ENCODE measurements around the gene HDAC10.
"Not testable (repeated sequence)": the region's sequence is repeated elsewhere in the genome, so short reads cannot be mapped to it uniquely, and the experiment has no call there.

The HDAC10 gene

DNA sequence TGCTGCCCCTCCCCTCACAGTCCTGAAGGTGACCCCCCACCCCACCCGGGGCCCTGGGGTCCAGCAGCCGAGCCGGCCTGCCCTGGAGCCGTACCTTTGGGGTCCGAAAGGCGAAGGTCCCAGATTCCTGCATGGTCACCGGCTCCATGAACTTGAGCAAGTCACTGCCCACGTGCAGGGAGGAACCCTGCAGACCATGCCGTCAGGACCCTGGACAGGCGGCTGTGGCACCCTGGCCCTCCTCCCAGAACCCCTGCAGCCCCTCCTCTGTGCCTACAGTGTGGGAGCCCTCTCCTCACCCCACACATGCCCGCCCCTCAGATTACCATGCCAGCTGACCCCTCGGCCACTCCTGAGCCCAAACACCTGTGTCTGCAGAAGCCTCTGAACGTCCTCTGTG lies 33.4 kb upstream of the HDAC10 start:
- DNase-seq: no peak

DNA sequence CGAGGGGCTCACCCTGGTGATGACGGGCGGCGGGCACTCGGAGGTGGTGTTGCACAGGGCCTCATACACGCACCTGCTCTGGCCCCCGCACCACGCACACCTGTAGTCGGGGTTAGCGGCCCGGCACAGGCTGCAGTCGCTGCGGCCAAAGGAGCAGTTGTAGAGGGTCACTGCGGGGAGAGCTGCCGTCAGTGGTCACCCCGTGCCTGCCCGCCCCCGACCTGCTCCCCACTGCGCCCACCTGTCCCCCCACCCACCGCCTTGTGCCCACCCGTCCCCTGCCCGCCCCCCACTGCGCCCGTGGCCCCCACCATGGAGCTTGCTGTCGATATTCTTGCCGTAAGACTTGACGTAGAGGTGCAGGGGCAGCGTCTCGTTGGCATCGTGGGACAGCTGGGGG lies 32.8 kb upstream of the HDAC10 start:
- no peak for DNase-seq

DNA sequence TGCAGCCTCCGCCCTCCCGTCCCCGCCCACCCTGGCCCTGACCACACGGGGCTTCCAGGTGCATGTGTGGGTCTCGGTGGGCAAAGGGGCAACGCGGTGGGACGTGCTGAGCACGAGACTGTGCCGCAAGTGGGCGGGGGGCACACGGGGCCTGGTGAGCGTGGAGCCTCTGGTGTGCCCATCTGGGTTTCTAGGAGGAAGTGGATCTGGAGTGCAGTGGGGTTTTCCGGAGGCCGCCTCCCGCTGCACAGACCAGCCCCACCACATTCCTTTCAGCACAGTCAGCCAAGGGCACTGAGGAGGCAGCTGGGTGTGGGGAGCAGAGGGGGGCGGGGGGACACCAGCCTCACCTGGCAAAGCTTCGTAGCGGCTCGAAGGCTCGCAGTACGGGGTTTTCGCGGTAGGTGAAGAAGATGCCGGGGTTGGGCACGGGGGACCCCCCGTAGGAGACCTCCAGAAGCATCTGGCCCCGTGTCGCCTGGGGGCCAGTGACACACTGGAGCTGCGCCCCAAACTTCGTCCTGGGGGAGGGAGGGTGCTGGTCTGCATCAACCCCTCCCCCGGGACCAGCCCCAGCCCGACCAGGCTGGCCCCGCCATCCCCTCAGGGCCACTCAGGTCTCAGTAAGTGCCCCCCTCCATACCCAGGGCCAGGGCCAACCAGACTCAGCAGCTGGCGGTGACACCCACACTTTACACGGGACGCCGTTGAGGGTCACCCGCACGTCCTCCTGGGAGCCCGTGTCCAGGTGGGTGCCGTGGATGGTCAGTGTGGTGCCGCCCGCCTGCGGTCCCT lies 31.5 kb upstream of the HDAC10 start:
- DNase-seq: no peak

DNA sequence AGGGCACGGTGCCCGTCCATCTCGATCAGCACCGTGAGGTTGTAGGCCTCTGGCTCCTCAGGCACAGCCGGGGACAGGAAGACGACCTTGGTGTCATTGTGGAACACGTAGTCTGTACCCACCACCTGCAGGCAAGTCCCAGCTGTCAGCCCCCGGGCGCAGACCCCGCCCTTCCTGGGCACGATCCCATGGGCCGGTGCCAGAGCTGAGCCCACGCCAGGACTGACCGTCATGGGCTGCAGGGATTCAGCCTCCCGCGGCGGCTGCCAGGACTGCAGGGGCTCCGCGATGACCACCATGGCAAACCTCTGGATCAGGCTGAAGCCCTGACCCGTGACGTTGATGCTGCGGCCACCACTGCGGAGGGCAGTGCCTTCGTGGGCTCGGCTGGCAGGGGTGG lies 30.9 kb upstream of the HDAC10 start:
- DNase-seq: no peak

DNA sequence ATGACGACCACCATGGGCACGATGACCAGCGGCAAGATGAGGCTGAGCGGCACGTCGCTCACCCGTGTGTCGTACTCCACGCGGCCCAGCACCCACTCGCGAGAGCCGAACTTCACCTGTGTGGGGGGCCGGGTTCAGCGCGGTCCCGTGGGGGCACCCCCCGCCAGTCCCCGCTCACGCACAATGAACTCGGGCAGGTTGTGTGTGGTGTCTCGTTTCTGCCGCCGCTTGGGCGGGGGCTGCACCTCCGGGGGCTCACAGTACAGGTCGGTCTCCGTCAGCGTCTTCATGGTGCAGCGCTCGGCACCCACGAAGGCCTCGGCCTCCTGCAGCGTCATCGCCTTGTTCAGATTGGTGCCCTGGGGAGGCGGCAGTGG lies 30.3 kb upstream of the HDAC10 start:
- DNase-seq: no peak

DNA sequence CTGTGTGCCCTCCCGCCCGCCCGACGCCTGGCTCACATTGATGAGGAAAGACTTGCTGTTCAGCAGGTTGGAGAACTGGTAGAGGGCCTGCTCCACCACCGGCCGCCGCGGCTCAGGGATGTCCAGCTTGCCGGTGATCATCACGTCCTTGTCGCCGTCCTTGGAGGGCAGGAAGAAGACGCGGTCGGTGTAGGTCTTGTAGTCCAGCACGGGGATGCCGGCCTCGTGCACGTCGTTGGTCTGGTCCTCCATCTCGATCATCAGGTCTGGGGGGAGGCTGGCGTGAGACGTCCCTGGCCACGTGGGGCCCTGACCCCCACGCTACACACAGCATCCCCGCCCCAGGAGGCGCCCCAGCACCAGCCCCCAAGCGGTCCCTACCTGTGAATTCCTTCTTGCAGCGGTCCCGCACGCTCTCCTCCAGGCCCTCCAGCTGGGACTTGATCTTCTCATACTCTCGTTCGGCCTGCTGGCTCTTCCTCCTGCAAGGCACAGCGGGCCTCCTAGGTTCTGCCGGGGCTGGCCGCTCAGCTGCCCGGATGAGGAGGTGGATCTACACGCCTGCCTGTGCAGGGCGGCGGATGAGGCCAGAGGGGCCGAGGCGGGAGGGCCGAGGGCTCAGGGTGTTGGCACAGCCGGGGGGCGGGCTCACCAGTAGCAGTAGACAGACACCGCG lies 29.8 kb upstream of the HDAC10 start:
- no peak for DNase-seq

DNA sequence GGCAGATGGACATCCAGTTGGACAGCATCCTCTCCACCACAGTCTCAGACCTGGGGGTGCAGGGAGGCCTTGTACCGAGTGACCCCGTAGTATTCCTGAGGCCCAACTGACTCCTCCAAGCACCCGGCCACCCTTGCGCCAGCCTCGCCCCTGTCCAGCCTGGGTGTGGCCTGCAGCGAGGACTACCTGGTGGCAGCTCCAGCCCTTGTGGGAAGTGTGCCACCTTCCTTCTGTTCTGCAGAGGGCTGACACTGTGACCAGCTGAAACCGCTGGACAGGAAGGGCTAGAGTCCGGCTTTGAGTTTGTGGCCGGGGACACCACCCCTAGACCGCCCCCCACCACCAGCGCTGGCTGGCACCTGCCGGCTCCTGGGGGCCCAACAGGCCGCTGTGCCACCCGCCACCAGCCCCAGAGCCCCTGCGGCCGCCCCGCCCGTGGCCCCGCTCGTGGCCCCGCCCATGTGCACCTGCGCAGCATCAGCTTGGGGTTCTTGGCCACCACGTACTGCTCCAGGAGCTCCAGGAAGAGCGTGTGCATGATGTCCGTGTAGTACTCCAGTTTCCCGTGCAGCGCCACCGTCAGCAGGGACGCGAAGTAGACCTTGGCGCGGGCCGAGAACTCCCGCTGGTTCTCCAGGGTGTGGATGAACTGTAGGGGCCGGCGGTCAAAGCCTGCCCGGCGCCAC lies 29.1 kb upstream of the HDAC10 start:
- no peak for DNase-seq

DNA sequence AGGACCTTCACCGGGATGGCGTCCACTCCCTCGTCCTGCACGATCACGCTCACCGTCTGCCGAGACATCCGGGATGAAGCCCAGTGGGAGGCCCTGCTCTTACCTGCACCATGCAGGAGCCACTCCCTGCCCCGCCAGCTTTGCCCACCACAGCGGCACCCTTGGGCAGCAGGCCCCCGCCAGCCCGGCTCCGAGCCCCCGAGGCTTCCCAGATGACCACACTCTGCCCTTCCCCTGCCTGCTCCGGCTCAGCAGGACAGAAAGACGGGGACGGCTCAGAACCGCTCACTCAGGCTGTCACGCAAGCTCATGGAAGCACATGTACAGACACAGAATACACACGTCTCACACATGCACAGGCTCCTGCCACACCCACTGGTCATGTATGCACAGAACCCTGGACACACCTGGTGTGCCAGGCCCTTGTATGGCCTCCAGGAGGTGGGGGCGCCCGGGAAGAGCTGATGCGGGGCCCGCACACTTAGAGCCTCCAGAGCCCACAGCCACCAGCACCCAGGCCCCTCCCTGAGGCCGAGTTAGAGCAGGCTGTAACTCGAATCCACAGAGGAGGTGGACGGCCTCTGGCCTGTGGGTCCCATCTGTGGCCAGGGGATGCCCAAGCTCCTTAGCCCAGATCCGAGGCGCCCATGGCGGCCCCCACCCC lies 28.0 kb upstream of the HDAC10 start:
- DNase-seq: no peak

DNA sequence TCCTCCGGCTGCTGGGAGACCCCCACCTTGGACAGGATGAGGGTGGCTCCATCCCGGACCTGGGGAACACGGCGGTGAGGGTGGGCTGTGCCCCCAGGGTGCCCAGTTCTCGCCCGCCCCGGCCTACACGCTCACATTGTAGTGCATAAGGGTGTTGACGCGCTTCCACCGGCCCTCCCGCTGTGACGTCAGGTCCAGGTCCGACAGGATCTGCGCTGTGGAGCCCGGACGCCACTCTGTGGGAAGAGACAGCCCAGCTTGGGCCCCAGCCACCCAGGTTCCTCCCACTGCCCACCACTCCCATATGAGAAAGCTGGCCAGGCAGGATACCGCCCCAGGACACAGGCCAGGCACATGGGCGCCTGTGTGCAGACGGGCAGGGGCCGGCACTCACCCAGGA lies 27.4 kb upstream of the HDAC10 start:
- DNase-seq: no peak

DNA sequence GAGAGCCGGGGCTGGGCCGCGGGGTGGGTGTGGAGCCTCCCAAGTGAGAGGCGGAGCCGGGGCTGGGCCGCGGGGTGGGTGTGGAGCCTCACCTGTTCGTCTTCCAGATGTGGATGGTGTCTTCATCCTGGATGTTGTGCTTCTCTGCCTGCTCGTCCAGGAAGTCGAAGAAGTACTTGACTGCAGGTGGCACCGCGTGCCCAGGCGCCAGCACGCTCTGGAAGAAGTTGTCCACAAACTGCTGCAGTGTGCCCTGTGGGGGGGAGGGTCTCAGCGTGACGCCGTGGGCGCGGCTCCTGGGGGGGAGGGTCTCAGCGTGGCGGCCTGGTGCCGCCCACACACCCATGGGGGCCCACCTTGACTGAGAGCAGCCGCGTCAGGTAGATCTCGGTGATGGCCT lies 26.7 kb upstream of the HDAC10 start:
- no peak for DNase-seq

DNA sequence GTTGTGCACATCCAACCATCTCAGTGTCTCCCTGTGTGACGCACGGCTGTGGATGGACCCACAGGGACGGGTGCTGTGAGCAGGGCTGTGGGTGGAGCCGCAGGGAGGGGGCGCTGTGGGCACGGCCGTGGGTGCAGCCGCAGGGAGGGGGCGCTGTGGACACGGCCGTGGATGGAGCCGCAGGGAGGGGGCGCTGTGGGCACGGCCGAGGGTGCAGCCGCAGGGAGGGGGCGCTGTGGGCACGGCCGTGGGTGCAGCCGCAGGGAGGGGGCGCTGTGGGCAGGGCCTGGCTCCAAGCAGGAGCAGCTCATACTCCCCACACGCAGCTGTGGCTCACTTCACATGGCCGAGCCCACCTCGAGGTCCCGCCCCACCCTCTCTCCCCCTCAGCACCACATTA lies 25.1 kb upstream of the HDAC10 start:
- DNase-seq: peak; percentile 79

DNA sequence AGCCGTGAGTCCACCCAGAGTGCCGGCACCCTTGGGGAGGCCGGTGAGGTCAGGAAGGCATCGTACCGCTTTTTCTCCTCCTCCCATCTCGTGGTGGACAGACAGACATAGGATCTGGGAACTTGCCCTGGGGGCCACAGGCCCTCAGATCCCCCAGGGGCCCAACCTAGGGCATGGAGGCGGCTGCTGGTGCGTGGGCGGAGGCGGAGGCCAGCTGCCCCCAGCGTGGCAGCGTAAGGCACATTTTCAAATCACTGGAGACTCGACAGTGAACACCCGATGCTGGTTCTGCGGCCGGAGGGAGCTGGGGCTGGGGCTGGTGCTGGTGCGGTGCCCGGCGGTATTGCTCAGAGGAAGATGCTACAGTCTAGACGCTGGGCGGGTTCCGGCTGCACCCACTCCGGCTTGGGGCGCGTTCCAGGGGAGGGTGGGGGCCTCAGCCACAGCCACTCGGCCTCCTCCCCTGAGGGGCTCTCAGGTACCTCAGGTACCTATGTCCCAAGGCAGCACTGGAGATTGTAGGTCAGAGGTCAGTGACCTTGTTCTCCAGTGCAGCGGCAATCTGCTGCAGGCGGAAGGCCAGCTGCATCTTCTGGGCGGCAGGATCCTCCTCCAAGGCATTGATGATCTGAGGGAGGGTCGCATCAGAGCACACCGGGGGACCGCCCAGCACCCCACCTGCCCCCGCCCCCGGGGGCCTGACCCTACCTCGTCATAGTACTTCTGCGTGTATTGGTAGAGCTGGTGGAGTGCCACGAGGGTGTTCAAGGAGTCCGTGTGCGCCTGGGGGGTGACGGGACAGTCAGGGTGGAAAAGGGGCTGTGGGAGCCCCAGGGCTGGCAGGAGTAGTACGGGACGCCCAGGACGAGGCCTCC lies 24.4 kb upstream of the HDAC10 start:
- DNase-seq: no peak

DNA sequence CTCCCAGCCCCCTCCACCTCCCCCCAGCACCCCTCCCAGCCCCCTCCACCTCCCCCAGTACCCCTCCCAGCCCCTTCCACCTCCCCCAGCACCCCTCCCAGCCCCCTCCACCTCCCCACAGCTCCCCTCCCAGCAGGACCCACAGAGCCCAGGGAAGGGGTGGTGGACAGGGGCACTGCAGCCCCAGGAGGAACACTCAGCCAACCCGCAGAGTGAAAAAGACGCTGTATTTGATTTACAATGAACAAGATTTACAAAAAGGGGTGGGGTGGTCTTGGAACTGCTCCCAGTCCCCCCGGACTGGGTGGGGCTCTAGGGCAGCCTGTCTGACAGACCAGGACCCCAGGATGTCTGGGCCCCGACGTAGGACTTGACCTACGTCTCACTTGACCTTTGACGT lies 23.7 kb upstream of the HDAC10 start:
- DNase-seq: no peak

DNA sequence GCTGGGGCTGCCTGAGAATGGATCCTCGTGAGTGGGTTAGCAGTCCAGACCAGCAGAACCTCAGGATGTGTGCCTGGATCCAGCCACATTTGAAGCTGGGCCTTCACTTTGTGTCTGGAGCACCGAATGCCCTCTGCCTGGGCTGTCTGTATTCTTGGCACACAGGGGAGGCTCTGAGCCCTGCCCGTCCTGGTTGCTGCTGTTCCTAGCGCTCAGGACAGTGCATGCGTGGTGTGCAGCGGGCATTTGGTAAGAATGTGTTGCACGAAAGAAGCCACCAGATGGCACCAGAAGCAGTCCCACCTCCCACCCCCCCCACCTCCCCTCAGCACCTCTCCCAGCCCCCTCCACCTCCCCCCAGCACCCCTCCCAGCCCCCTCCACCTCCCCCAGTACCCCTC lies 23.2 kb upstream of the HDAC10 start:
- DNase-seq: peak; percentile 61

DNA sequence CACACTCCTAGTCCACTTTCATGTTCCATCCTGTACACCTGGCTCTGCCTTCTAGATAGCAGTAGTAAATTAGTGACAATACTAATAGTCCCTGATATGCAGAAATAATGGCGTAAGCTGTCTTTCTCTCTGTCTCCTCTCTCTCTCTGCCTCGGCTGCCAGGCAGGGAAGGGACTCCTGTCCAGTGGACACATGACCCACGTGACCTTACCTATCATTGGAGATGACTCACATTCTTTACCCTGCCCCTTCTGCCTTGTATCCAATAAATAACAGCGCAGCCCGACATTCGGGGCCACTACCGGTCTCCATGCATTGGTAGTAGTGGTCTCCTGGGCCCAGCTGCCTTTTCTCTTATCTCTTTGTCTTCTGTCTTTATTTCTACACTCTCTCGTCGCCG lies 22.7 kb upstream of the HDAC10 start:
- DNase-seq: not testable (repeated sequence)

DNA sequence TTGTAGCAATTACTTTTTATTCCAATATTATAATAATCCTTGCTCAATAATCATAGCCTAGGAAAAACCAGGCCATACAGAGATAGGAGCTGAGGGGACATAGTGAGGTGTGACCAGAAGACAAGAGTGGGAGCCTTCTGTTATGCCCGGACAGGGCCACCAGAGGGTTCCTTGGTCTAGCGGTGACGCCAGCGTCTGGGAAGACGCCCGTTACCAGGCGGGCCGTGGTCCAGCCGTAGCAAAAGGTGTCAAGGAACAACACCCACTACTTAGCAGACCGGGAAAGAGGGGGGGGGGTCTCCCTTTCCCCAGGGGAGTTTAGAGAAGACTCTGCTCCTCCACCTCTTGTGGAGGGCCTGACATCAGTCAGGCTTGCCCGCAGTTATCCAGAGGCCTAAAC lies 22.3 kb upstream of the HDAC10 start:
- not testable (repeated sequence) for DNase-seq

DNA sequence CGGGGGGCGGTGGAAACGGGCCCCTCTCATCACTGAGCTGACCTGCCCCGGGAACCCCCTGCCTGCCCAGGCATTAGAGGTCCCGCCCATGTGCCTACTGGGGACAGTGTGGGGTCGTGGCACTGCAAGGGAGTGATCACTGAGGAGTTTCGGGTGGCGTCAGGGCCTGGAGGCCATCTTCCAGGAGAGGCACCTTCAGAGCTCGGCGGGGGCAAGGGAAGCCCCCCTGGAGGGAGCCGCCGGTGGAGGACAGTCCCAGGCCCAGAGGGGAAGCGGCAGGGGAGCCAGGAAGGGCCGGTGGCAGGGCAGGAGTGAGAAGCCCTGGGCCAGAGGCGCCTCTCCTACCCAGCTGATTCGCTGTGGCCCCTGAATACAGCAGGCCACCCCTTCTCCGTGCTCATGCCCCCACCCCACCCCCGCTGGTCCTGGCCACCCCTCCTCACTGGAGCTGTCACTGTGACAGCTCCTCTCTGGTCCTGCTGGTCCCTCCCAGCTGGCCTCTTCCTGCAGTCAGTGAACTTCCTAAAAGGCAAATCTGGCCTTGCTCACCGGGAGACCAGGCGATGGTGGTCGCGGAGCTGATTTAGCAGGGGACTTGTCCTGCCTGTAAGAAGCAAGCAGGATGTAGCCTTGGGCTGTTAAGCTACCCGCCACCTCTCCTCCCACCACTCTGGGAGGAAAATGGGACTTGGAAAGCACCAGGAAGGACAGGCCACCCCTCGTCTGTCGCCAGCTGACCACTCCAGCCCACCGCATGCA lies 21.2 kb upstream of the HDAC10 start:
- DNase-seq: no peak

DNA sequence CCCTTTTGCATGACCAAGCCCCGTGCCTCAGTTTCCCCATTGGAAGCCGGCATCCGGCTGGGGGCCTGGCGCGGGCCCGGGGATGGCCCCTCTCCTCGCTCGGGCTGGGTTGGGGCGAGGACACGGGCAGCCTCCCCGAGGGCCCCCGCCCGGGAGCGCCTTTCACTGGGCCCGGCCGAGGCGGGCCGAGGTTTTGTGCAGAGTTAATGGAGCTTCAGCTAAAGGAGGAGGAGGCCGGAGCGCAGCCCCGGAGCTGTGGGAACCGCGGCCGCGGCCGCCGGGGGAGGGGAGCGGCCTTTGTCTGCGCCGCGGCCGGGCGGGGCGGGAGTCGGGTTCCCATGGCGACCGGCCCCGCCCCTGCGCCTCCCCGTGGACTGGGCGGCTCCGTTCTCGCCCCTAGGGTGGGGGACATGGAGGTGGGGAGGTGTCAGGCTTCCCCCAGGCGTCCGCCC lies 20.5 kb upstream of the HDAC10 start:
- peak; percentile 80 for DNase-seq

DNA sequence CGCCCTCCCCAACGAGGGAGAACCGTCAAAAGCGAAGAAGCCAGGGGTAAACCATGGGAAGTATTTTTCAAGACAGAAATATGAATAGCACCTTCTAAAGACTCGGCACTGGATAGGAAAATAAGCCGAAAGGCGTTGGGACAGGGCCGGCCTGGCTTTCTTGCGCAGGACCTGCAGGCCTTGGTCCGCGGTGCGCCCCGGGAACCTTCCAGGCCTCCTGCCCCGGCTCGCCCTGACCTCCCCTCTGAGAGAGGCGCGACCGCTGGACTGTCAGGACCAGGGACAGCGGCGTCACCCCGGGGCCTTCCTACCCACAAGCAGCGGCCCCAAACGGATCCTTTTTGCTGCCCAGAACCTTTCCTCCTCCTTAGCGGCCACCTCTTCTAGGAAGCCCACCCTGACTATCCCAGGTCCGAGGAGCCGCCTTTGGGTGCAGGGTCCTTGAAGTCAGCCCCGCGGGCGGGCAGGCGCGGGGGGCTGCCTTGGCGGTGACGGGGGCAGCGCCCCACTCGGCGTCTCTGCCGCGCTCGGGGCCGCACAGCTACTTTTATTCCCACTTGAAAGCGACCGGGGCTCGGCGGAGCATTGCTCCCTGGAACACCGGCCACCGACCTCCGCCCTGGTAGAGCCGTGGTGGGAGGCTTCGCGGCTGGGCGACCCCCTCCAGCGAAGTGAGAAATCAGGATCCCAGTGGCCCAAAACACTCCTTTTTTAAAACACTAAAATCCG lies 19.8 kb upstream of the HDAC10 start:
- peak; percentile 83 for DNase-seq

DNA sequence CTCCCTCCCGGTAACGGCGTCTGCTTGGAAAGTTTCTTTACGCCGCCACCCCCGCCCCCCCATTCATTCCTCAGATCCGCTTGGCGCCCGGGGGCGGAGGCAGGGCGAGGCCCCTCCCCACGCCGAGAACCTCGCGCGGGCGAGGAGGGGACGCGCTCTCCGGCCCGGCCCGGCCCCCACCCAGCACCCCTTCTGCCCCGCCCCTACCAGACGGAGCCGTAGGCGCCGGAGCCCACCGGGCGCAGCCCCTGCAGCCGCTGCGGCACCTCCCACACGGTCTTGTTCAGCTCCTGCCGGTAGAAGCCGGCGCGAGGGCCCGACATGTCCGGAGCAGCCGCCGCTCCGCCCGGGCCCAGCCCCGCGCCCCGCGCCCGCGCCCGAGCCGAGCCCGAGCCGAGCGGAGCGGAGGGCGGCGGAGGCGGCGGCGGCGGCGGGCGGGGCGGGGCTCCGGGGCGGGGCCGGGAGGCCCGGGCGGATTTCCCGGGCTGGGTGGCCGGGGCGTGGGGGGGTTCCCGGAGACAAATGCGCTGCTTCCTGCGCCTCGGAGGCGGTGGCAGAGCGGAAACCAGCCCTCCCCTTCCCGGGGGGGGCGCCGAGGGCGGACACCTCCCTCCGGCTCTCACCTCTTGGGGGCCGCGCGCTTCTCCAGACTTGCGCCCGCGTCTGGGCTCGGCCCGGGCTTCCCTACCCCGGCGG lies 19.1 kb upstream of the HDAC10 start, which contains the start of gene MAPK11:
MAPK11 (minus strand) TSS at position 411 of the 696 bp plus-strand sequence; CDS start at position 323, 88 bp downstream.
- peak; percentile 76 for DNase-seq

All from stimulated activated CD8-positive, alpha-beta memory T cell treated with anti-CD3 and anti-CD28 coated beads, Interleukin-4, amount 100 ng/mL, for 48 hours (primary cell).